Activated CD8-positive, alpha-beta memory T cell treated with anti-CD3 and anti-CD28 coated beads for 1 hour (primary cell): ENCODE data around the gene NFIC.
"Not testable (repeated sequence)": the region's sequence is repeated elsewhere in the genome, so short reads cannot be mapped to it uniquely, and the experiment has no call there.

Experiments
- DNase-seq, 2 donors: peaks; one replicate each; pipeline ENCODE4 v3.0.0-alpha.2; 2020; ENCODE audit warnings: low read depth in 1 of 2; ENCODE audit errors: extremely low read depth in 1 of 2

The NFIC gene

DNA sequence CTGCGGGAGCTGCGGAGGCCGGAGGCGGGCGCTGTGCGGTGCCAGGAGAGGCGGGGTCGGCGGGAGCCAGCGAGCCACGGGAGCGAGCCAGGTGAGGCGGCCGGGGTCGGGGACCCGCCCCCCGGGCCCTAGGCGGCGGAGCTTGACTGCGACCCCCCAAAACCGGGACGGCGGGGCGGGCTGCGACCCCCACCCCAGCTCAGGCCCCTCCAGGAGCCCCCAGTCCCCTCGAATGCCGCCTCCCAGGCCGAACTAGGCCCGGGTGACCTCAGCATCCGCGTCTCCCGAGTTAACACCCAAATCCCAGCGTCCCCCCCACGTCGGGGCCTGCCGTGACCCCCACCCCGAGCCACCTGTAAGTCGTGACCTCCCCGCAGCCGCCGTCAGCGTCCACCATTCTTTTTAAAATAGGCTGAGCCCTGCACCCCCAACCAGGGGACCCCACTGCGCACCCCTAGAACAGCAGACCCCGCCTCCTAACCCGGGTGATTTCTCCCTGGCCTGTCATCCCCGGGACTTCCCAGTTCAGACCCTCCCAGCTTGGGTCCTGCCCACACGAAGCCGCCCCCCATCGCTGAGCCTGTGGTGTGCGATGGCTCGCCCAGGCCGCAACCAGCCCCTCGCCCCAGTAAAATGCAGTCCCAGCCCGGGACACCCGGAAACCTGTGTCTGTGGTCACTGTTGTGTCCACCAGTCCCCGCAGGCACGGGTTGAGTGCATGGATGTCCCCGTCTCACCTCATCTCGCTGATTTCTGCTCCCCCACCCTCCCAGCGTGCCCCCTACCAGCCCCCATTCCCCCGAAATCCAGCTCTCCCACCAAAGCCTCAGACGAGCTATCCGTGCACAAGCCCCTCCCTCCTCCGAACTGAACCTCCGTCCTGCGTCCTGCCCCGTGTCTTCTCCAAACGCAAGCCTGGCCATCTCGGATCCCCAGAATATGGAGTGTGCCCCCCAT is 140.3 kb downstream of the NFIC start:
- DNase-seq: no peak

GRCh38 chr19:3507371-3508120 is 141.2 kb downstream of the NFIC start:
- peak in 1 of 2 donors; percentile 18 for DNase-seq

DNA sequence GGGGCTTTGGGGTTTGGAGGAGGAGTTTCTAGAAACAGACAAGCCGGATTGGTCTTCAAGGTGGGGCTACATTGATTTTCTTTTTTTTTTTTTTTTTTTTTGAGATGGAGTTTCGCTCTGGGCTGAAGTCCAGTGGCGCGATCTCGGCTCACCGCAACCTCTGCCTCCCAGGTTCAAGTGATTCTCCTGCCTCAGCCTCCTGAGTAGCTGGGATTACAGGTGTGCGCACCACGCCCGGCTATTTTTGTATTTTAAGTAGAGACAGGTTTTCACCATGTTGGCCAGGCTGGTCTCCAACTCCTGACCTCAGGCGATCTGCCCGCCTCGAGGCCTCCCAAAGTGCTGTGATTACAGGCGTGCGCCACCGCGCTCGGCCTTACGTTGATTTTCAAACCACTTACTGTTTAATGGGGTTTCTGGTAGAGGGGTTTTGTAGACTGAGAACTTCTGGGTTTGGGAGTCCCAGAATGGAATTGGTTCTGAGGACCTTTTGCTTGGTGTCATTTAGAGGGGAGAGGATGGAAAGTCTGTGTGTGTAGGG is 141.8 kb downstream of the NFIC start:
- DNase-seq: not testable (repeated sequence)

DNA sequence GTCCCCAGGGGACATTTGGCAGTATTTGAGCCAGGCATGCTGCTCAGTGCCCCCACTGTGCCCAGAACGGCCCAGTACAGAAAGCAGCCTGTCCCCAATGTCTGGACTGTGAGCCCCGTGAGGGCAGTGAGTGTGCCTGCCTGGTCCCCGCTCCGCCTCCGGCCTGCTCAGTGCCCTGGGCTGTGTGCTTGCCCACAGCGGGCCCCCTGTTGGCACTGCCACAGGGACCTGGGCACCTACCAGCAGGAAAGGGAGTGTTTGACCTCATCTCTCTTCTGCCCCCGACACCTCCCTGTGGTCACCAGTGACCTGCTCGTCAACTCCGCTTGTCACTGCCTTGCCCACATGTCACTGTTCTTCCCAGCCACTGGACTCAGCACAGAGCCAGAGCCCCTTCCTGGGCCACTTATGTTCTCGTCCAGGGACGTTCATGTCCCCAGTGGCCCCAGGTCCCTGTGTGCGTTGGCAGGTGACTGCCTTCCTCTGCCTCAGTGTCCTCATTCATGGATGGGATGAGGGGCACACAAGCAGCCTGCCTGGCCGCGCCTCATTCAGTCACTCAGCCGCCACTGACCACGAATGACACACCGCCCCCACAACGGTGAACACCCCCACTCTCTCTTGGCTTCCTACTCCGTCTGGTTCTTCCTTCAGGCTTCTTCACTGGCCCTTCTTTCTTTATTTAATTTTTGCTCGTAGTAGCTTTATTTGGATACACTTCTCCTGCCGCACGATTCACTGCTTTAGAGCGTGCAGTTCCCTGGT is 142.6 kb downstream of the NFIC start:
- DNase-seq: no peak

GRCh38 chr19:3509566-3509989 is 143.2 kb downstream of the NFIC start:
- DNase-seq: no peak

DNA sequence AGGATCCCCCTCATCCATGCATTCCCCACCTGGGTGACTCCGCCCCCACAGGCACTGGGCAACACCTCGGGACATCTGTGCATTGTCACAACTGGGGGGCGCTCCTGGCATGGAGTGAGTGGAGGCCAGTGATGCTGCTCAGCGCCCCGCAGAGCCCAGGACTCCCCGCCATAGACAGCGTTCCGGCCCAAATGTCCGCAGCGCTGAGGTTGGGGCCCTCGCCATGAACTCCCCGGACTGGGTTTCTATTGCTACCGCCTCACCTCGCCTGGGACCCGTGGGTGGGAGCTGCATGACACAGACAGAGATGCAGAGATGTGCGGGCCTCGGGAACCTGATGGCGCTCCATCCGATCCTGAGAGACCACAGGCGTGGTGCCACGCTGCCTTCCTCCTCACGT is 144.3 kb downstream of the NFIC start:
- DNase-seq: no peak

DNA sequence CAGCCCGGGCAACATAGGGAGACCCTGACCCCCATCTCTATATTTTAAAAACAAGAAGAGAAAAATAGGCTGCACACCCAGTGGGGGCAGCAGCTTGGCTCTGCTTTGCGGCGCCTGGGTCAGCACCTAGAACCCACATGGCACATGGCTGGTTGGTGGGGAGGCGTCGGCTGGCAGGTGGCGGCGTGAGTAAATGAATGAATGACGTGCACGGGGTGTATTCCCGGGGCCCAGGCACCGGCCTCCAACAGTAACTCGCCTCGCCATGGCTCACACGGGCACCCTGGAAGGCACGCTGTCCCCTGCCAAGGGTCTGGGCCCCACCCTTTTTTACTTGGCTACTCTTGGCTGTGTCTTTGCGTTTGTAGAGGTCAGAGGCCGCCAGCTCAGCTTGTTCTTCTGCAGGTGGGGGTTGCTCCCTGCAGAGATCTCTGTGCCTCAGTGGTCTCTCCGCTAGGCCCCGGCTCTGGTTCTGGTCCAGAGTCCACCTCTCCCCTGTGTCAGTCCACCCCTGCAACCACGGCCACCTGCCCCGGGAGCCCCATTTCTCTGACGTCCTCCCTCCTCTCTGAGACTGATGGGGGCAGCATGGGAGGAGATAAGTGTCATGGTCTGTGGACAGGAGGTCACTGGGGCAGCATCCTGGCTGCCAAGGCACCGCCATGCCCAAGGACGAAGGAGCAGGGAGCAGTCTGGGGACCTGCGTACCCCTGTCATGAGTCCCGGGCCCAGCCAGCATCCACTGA is 145.3 kb downstream of the NFIC start:
- no peak for DNase-seq

DNA sequence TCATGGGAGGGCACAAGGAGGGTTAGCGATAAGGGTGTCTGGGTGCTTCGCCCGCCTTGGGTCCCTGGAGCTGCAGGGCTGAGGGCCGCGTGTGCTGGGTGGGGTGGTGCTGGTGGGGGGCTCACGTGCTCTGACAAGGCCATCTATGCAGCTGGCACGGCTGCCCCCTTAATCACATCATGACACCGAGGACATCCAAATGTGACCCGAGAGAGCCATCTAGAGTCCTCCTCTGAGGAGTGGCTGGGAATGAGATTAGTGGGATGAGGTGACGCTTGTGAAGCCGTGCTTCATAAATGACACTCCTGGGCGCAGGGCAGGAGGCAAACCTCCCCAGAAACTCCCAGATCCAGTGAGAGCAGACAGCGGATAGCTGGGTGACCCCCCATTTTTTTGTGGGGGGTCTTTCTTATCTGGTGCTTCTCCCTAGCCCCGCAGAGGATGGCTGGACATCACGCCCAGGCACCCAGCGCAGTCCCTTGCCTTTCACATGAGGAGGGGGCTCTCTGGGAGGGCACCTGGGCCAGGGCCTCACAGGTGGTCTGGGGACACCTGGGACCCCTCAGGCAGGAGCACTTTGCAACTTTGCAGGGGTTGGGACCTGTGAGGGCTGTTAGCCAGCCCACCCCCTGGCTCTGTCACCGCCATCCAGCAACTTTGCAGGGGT is 146.3 kb downstream of the NFIC start:
- DNase-seq: no peak

DNA sequence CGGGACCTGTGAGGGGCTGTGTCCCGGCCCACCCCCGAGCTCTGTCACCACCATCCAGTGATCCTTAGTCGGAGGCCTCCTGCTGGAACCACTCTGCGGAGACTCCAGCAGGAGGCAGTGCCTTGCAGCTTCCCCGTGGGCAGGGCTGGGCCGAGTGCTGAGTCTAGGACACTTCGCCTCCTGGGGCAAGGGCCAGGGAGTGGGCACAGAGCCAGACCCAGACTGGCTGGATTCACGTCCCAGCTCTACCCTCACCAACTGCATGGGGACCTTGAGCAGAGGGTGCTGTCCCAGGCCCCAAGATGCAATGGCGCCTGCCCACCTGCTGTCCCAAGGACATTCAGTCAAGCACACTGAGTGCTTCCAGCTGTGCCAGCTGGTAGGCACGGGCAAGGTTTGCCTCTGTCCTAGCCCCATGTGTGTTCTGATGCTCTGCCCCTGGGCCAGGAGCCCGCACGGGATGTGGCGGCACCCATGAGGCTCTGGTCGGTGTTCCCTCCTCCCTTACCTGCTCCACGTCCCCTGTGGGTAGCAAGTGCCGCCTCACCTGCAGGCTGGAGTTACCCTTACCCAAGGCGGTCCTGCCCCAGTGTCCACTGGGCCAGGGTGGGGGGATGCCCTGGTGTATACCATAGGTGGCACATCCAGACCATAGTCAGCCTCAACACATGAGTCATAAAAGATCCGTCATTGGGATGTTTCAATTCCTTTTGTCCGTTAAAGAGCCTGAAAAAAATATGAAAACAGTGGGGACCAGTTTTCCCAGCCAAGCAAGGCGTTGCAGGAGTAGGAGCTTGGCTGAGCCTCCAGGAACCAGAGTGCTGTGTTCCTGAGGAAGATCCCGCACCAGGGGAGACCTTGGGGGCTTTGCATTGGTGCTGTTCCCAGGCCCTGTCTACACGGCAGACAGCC is 147.1 kb downstream of the NFIC start:
- DNase-seq: no peak

GRCh38 chr19:3514930-3515329 is 148.5 kb downstream of the NFIC start:
- DNase-seq: no peak

DNA sequence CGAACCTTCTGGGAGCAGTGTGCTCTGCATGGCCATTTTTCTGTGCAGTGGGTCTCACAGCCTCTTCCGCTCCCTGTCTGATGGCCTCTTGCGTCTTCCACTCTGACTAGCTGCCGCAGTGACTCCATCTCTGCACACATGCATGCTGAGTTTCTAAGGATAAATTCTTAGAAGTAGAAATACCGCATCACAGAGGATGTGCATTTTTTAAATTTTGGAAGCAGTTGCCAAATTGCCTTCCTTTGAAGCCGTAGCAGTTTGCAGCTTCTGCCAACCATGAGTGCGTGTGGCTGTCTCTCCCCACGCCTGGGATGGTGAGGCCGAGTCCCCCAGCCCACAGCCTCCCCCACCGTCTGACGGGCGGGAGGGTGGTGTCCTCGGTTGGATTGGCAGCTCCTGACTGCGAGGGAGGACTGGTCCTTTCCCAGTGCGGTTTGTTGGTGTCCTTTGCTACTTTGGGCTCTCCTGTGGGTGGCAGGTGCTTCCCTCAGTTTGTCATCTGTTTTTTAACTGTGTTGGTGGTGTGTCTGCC is 149.6 kb downstream of the NFIC start:
- DNase-seq: no peak

- peak in 1 of 2 donors; percentile 16 for DNase-seq
These were observed 150.4 kb downstream of the NFIC start for GRCh38 chr19:3516675-3517207.

DNA sequence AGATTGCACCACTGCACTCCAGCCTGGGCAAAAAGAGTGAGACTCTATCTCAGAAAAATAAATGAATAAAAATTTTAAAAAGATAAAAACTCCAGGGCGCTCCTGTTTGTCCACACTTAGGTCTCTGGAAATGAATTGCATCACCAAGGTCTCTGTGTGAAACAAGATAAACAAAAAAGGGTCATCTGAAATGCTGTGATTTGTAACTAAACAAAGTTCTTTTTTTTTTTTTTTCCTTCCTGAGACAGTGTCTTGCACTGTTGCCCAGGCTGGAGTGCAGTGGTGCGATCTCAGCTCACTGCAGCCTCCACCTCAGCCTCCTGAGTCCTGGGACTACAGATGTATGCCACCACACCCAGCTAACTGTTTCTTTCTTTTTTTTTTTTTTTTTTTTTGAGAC is 151.3 kb downstream of the NFIC start:
- DNase-seq: no peak

- DNase-seq: no peak
These were observed 151.9 kb downstream of the NFIC start for GRCh38 chr19:3518255-3518654.

GRCh38 chr19:3518659-3519058 is 152.3 kb downstream of the NFIC start:
- DNase-seq: no peak
